Suprapubic skin (tissue), 4 donors: ENCODE data around the gene MTG1. TPM values are rescaled to one million over a fixed set of nuclear protein-coding genes. Genes with fewer than 3 reads are reported as not detected.
A peak's percentile ranks its signal among the peaks of the same experiment; 100 is the strongest.

ENCODE experiments used
- DNase-seq, 2 donors: peaks; one replicate each; pipeline ENCODE4 v3.0.0-alpha.2; 2019; ENCODE audit warnings: low spot score in 2 of 2
- H3K27ac ChIP-seq: fragments of 200-600 bp; sonication (generic); one replicate; pipeline ENCODE4 v1.5.1; 2019
- H3K27me3 ChIP-seq: fragments of 200-600 bp; sonication (generic); one replicate; pipeline ENCODE4 v1.5.1; 2019
- H3K36me3 ChIP-seq: fragments of 200-600 bp; sonication (generic); one replicate; pipeline ENCODE4 v1.5.1; 2019
- H3K4me1 ChIP-seq: fragments of 200-600 bp; sonication (generic); one replicate; pipeline ENCODE4 v1.5.1; 2019
- H3K4me3 ChIP-seq: fragments of 200-600 bp; sonication (generic); one replicate; pipeline ENCODE4 v1.5.1; 2019; ENCODE audit warnings: mild to moderate bottlenecking
- H3K9me3 ChIP-seq: fragments of 200-600 bp; sonication (generic); one replicate; pipeline ENCODE4 v1.5.1; 2019
- CTCF ChIP-seq, 2 donors: fragments of 200-600 bp in 1 of 2; fragments of 450-650 bp in 1 of 2; sonication (generic) in 1 of 2; IDR thresholded peaks; one replicate each; pipeline ENCODE4 v1.5.1; 2016 to 2019; ENCODE audit warnings: antibody characterized with exemption in 2 of 2, mild to moderate bottlenecking in 1 of 2, moderate library complexity in 1 of 2
- EP300 ChIP-seq: sonication (generic); formaldehyde crosslinking; IDR thresholded peaks from one replicate; pipeline ENCODE4 v1.6.1; 2017; ENCODE audit warnings: antibody characterized with exemption
- POLR2A ChIP-seq, 2 donors: fragments of 450-650 bp; IDR thresholded peaks; one replicate each; pipeline ENCODE4 v1.6.1; 2017; ENCODE audit warnings: antibody characterized with exemption in 2 of 2, mild to moderate bottlenecking in 2 of 2, moderate library complexity in 2 of 2
- POLR2AphosphoS5 ChIP-seq, 3 donors: sonication (generic); formaldehyde crosslinking; IDR thresholded peaks; one replicate each; pipeline ENCODE4 v1.6.1; 2017; ENCODE audit warnings: antibody characterized with exemption in 3 of 3
- WGBS: methylation state at CpG from one replicate; pipeline ENCODE4 v1.1.5; 2018; 5-methylcytosine and 5-hydroxymethylcytosine counted together
- total RNA-seq, 4 donors: library from RNA; depleted of rRNA; stranded (reverse); fragments of >200 nt; gene quantifications; one replicate each; pipeline ENCODE4 v1.1.0, GENCODE V29; 2016

MTG1 gene
- total RNA-seq, 4 donors from 2014 or later: 20.5 to 79.7 (median 36.0) TPM

- H3K27ac ChIP-seq: no peak overlapping the region
- DNase-seq: no peak
- peak overlapping the region; percentile 78 for H3K4me3 ChIP-seq
- WGBS: 80% methylated on average over 7 of the region's 27 CpGs
- TF ChIP-seq EP300: no peak
- no peak for TF ChIP-seq CTCF (IDR thresholded peaks at IDR 0.05)
- TF ChIP-seq POLR2AphosphoS5 (IDR thresholded peaks at IDR 0.05): no peak
- TF ChIP-seq POLR2A (IDR thresholded peaks at IDR 0.05): no peak
- H3K9me3 ChIP-seq: no peaks in the 10 kb centered on the region
- peaks cover under 1% of the 10 kb centered on the region for H3K36me3 ChIP-seq
- H3K27me3 ChIP-seq: no peaks in the 10 kb centered on the region
- H3K4me1 ChIP-seq: peaks cover 35% of the 10 kb centered on the region
These were observed 37.2 kb upstream of the MTG1 start for GRCh38 chr10:133356549-133357284.

GRCh38 chr10:133357285-133358161 is 36.4 kb upstream of the MTG1 start, which contains the start of gene FUOM:
Gene FUOM, minus strand, starts transcription at chr10:133358019. Its CDS starts 12 bp downstream, at chr10:133358007.
- 7% methylated on average over 5 of the region's 83 CpGs for WGBS
- peak within 1 kb of the TSS; percentile 78 for H3K4me3 ChIP-seq
- H3K27ac ChIP-seq: peak within 1 kb of the TSS; percentile 64
- DNase-seq: no peak
- no peaks in the 10 kb centered on the region for H3K27me3 ChIP-seq
- no peaks in the 10 kb centered on the region for H3K9me3 ChIP-seq
- peaks cover 35% of the 10 kb centered on the region for H3K4me1 ChIP-seq
- peaks cover 8% of the 10 kb centered on the region for H3K36me3 ChIP-seq
- TF ChIP-seq POLR2AphosphoS5 (IDR thresholded peaks at IDR 0.05) (no peak), CTCF (IDR thresholded peaks at IDR 0.05) (no peak), EP300 (no peak), POLR2A (IDR thresholded peaks at IDR 0.05) (no peak)

- TF ChIP-seq POLR2A (IDR thresholded peaks at IDR 0.05): no peak
- TF ChIP-seq CTCF (IDR thresholded peaks at IDR 0.05): no peak
- TF ChIP-seq EP300: no peak
- TF ChIP-seq POLR2AphosphoS5 (IDR thresholded peaks at IDR 0.05): no peak
- Histone ChIP-seq H3K4me1 (peaks cover 32% of the 10 kb centered on the region), H3K36me3 (peaks cover 13% of the 10 kb centered on the region), H3K4me3 (peak overlapping the region; percentile 78), H3K9me3 (no peaks in the 10 kb centered on the region), H3K27ac (peak overlapping the region; percentile 29), H3K27me3 (no peaks in the 10 kb centered on the region)
- 64% methylated on average over 7 of the region's 41 CpGs for WGBS
- no peak for DNase-seq
These were observed 35.6 kb upstream of the MTG1 start for GRCh38 chr10:133358162-133358924.

GRCh38 chr10:133358925-133359310 is 35.0 kb upstream of the MTG1 start:
- no peaks in the 10 kb centered on the region for H3K27me3 ChIP-seq
- peak overlapping the region; percentile 29 for H3K27ac ChIP-seq
- H3K4me1 ChIP-seq: peaks cover 29% of the 10 kb centered on the region
- WGBS: 69% methylated on average over 11 of the region's 11 CpGs
- no peak overlapping the region for H3K4me3 ChIP-seq
- H3K9me3 ChIP-seq: no peaks in the 10 kb centered on the region
- no peak for DNase-seq
- H3K36me3 ChIP-seq: peaks cover 16% of the 10 kb centered on the region
- TF ChIP-seq CTCF (IDR thresholded peaks at IDR 0.05) (no peak), POLR2A (IDR thresholded peaks at IDR 0.05) (no peak), EP300 (no peak), POLR2AphosphoS5 (IDR thresholded peaks at IDR 0.05) (no peak)
